Endothelial cell of umbilical vein (primary cell): ENCODE data around the gene CIRBP. TPM values are rescaled to one million over a fixed set of nuclear protein-coding genes. Genes with fewer than 3 reads are reported as not detected.
A peak's percentile ranks its signal among the peaks of the same experiment; 100 is the strongest.

Experiments used
- BruUV-seq: library from RNA; stranded (reverse); fragments of 400-500 nt; replicated peaks from 2 replicates; lab custom pipeline; 2021; lab: Mats Ljungman, UMichigan
- CTCF ChIA-PET: fragments of 300-600, 350-600 bp; sonication (Branson Sonifier 250); formaldehyde crosslinking; loops from one replicate; lab custom pipeline; 2021; ENCODE audit warnings: antibody characterized with exemption, inconsistent platforms; lab: Charles Lee
- POLR2A ChIA-PET: fragments of 300-600, 350-600 bp; sonication (Branson Sonifier 250); formaldehyde crosslinking; loops from one replicate; lab custom pipeline; 2021; ENCODE audit warnings: antibody characterized with exemption, inconsistent platforms; lab: Charles Lee
- DNase-seq: peaks from one replicate; pipeline ENCODE4 v3.0.0-alpha.2; 2011; ENCODE audit warnings: low read depth, low spot score
- FAIRE-seq: peaks from 2 replicates; lab custom pipeline; 2011; peaks lifted over from hg19 to GRCh38; lab: Jason Lieb, UNC
- H2AFZ ChIP-seq: 2 replicates; pipeline ENCODE4 v1.6.0; 2012; ENCODE audit warnings: low read depth, low read length, control low read depth, inconsistent platforms
- H3K27ac ChIP-seq: 2 replicates; pipeline ENCODE4 v1.5.1; 2011; ENCODE audit warnings: low read depth, mild to moderate bottlenecking, control low read depth, low read length, moderate library complexity; ENCODE audit not compliant: insufficient read depth
- H3K27me3 ChIP-seq, 2 experiments: 2 replicates each; pipeline versions ENCODE4 v1.6.0 to v1.6.1; 2011; ENCODE audit warnings: low read length in 2 of 2, mixed read lengths in 1 of 2; ENCODE audit not compliant: control insufficient read depth in 2 of 2, insufficient read depth in 2 of 2
- H3K36me3 ChIP-seq, 2 experiments: 2 replicates in 1 of 2; 3 replicates in 1 of 2; pipeline ENCODE4 v1.5.1; 2011; ENCODE audit warnings: low read length in 2 of 2, mild to moderate bottlenecking in 1 of 2, moderate library complexity in 1 of 2; ENCODE audit not compliant: control insufficient read depth in 2 of 2, insufficient read depth in 2 of 2; ENCODE audit errors: extremely low read depth in 1 of 2
- H3K4me1 ChIP-seq: 3 replicates; pipeline ENCODE4 v1.5.1; 2011; ENCODE audit warnings: mild to moderate bottlenecking, low read length; ENCODE audit not compliant: control insufficient read depth, insufficient read depth; ENCODE audit errors: extremely low read depth
- H3K4me2 ChIP-seq: 2 replicates; pipeline ENCODE4 v1.6.1; 2011; ENCODE audit warnings: low read length, control low read depth, mixed read lengths; ENCODE audit not compliant: insufficient read depth
- H3K4me3 ChIP-seq, 3 experiments: fragments of 200-600 bp in 1 of 3; sonication (generic), shearing (Covaris generic) in 1 of 3; replicated peaks in 1 of 3; 2 replicates each; pipeline ENCODE4 v1.5.1; 2011 to 2016; ENCODE audit warnings: control low read depth in 3 of 3, low read length in 3 of 3, mild to moderate bottlenecking in 2 of 3, inconsistent platforms in 1 of 3, low read depth in 1 of 3, moderate library complexity in 1 of 3; ENCODE audit not compliant: insufficient read depth in 1 of 3
- H3K79me2 ChIP-seq: 2 replicates; pipeline ENCODE4 v1.6.0; 2012; ENCODE audit warnings: low read length, inconsistent platforms; ENCODE audit not compliant: control insufficient read depth, insufficient read depth
- H3K9ac ChIP-seq: replicated peaks from 2 replicates; pipeline ENCODE3; 2011; ENCODE audit warnings: low read length, control low read depth; ENCODE audit not compliant: insufficient read depth; ENCODE audit errors: extremely low read depth
- H3K9me1 ChIP-seq: replicated peaks from 3 replicates; pipeline ENCODE4 v1.6.0; 2011; ENCODE audit warnings: mild to moderate bottlenecking, low read length; ENCODE audit not compliant: control insufficient read depth, insufficient read depth; ENCODE audit errors: extremely low read depth
- H3K9me3 ChIP-seq: replicated peaks from 2 replicates; pipeline ENCODE4 v1.5.1; 2012; ENCODE audit warnings: low read length, inconsistent platforms; ENCODE audit not compliant: control insufficient read depth, insufficient read depth
- H4K20me1 ChIP-seq: replicated peaks from 2 replicates; pipeline ENCODE3; 2011; ENCODE audit warnings: mild to moderate bottlenecking, low read length; ENCODE audit not compliant: control insufficient read depth, insufficient read depth; ENCODE audit errors: extremely low read depth
- EZH2 ChIP-seq: IDR thresholded peaks from 2 replicates; pipeline ENCODE4 v1.6.1; 2012; ENCODE audit warnings: borderline replicate concordance, low read depth, mild to moderate bottlenecking, moderate library complexity, low read length, inconsistent platforms; ENCODE audit not compliant: severe bottlenecking
- FOS ChIP-seq: IDR thresholded peaks from 2 replicates; pipeline ENCODE4 v1.6.1; 2011; ENCODE audit warnings: mild to moderate bottlenecking, low read length, moderate library complexity, borderline replicate concordance; ENCODE audit not compliant: insufficient read depth
- GATA2 ChIP-seq: IDR thresholded peaks from 2 replicates; pipeline ENCODE4 v1.7.0; 2011; ENCODE audit warnings: low read depth, mild to moderate bottlenecking, moderate library complexity, mixed read lengths, low read length; ENCODE audit not compliant: insufficient read length, insufficient read depth
- JUN ChIP-seq: IDR thresholded peaks from 2 replicates; pipeline ENCODE4 v1.6.1; 2011; ENCODE audit warnings: borderline replicate concordance, low read depth; ENCODE audit not compliant: insufficient read length, insufficient read depth
- MYC ChIP-seq: IDR thresholded peaks from one replicate; pipeline ENCODE4 v1.6.1; 2011; ENCODE audit warnings: mild to moderate bottlenecking, low read depth, low read length
- POLR2A ChIP-seq: IDR thresholded peaks from 2 replicates; pipeline ENCODE4 v1.6.1; 2012; ENCODE audit warnings: low read depth, mild to moderate bottlenecking, control low read depth, low read length
- POLR2AphosphoS5 ChIP-seq: IDR thresholded peaks from 2 replicates; pipeline ENCODE4 v1.6.1; 2012; ENCODE audit warnings: low read depth, mild to moderate bottlenecking, control low read depth, low read length, moderate library complexity; ENCODE audit not compliant: insufficient read depth
- dilution Hi-C: fragments of 300-500 bp; cut with MboI; formaldehyde crosslinking; loops from one replicate; pipeline ENCODE4 v1.15.0; 2019; ENCODE audit warnings: low sequenced_read_pairs; ENCODE audit not compliant: extremely low pct_ligation_motif_present
- intact Hi-C: fragments of 100-400 bp; cut with micrococcal nuclease; formaldehyde crosslinking; loops from one replicate; pipeline ENCODE4 v1.10.0; 2022
- polyA plus RNA-seq, 4 experiments: library from polyadenylated mRNA; depleted of rRNA in 3 of 4; stranded (reverse) in 3 of 4; unstranded in 1 of 4; fragments of >200 nt; gene quantifications; 2 replicates each; pipeline versions ENCODE4 v1.2.1 to v1.2.3, GENCODE V29; 2011 to 2012; ENCODE audit warnings: missing spikeins in 1 of 4
- total RNA-seq: library from RNA; stranded (reverse); gene quantifications from 2 replicates; pipeline ENCODE4 v1.2.3, GENCODE V29; 2021
- TF ChIP-seq, protein P1 (sequence below), 2 donors: IDR thresholded peaks; 1 replicate in 1 of 2; 2 replicates in 1 of 2; pipeline ENCODE4 v1.5.1; 2011; ENCODE audit warnings: low read length in 2 of 2, mild to moderate bottlenecking in 2 of 2, moderate library complexity in 2 of 2, control low read depth in 1 of 2, inconsistent platforms in 1 of 2, low read depth in 1 of 2; ENCODE audit not compliant: insufficient read depth in 1 of 2; ENCODE audit errors: extremely low read depth in 1 of 2
- TF ChIP-seq, protein P2 (sequence below): IDR thresholded peaks from 2 replicates; pipeline ENCODE4 v1.6.1; 2011; ENCODE audit not compliant: insufficient read depth, insufficient read length

Gene CIRBP
- total and polyA plus RNA-seq, 2 donors (not counting 3 experiments of a cell fraction or from before 2014, with no cell fraction given), result 225 to 439 TPM

DNA sequence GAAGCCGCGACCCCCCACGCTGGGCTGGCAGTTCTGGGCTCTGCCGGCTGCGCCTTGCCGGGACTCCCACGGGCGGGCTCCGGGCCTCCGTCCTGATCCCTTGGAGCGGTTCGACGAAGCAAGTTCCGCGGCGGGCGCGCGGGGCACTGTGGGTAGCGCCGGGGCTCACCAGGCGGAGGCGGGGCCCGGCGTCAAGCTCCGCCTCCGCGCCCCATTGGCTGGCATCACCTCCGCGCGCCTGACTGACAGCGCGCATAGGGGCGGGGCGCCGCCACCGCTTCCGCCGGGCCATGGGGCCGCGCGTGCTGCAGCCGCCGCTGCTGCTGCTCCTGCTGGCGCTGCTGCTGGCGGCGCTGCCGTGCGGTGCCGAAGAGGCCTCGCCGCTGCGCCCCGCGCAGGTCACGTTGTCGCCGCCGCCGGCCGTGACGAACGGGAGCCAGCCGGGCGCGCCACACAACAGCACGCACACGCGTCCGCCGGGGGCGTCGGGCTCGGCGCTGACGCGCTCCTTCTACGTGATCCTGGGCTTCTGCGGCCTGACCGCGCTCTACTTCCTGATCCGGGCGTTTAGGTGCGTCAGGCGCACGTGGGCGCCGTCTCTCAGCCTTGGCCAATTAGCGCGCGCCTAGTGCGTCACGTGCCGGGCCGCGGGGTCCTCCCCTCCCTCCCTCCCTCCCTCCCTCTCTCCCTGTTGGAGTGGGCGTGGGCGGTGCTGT lies 6.3 kb downstream of the CIRBP start, which contains the start of gene FAM174C:
Gene FAM174C, plus strand, starts transcription at position 271 of the 716 bp plus-strand sequence. Its CDS starts 20 bp downstream, at position 291.
- H3K79me2 ChIP-seq, result peaks cover 39% of the 10 kb centered on the region
- no peaks in the 10 kb centered on the region for H3K27me3 ChIP-seq
- no peaks in the 10 kb centered on the region for H4K20me1 ChIP-seq
- H3K4me1 ChIP-seq, result peaks cover 29% of the 10 kb centered on the region
- ChIA-PET POLR2A (interaction anchor here (1.0 kb wide), 1 partner anchor 31 kb away, joined by 4 read pairs; no protein-coding TSS in a partner anchor), CTCF (interaction anchor here (0.6 to 1.7 kb wide), 4 partner anchors 9 to 168 kb away, joined by 3 to 18 read pairs (median 6); no protein-coding TSS in a partner anchor)
- H2AFZ ChIP-seq, result peak within 1 kb of the TSS; percentile 72
- H3K9me3 ChIP-seq, result no peaks in the 10 kb centered on the region
- H3K9me1 ChIP-seq, result no peaks in the 10 kb centered on the region
- peak within 1 kb of the TSS; percentile 95 for H3K27ac ChIP-seq
- DNase-seq (peak; percentile 96), FAIRE-seq (peak; percentile 97)
- peaks cover 23 to 40% of the 10 kb centered on the region in 2 experiments for H3K36me3 ChIP-seq
- dilution Hi-C loops, result no loop called here
- no TSS peak for BruUV-seq
- peak within 1 kb of the TSS; percentile 93 for H3K9ac ChIP-seq
- intact Hi-C loops, result no loop called here
- H3K4me2 ChIP-seq, result peak within 1 kb of the TSS; percentile 74
- peak within 1 kb of the TSS; percentile 9 to 78 (median 53) for H3K4me3 ChIP-seq
- TF ChIP-seq POLR2A (peak; percentile 91), FOS (no peak), GATA2 (no peak), EZH2 (no peak), JUN (no peak), POLR2AphosphoS5 (peak; percentile 97), MYC (no peak)
- TF ChIP-seq, protein P1, sequence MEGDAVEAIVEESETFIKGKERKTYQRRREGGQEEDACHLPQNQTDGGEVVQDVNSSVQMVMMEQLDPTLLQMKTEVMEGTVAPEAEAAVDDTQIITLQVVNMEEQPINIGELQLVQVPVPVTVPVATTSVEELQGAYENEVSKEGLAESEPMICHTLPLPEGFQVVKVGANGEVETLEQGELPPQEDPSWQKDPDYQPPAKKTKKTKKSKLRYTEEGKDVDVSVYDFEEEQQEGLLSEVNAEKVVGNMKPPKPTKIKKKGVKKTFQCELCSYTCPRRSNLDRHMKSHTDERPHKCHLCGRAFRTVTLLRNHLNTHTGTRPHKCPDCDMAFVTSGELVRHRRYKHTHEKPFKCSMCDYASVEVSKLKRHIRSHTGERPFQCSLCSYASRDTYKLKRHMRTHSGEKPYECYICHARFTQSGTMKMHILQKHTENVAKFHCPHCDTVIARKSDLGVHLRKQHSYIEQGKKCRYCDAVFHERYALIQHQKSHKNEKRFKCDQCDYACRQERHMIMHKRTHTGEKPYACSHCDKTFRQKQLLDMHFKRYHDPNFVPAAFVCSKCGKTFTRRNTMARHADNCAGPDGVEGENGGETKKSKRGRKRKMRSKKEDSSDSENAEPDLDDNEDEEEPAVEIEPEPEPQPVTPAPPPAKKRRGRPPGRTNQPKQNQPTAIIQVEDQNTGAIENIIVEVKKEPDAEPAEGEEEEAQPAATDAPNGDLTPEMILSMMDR (IDR thresholded peaks at IDR 0.05; ENCODE audit: extremely low read depth in 1 of 2, insufficient read depth in 1 of 2, low read depth in 1 of 2, low read length in 2 of 2), result no peak
- TF ChIP-seq, protein P2, sequence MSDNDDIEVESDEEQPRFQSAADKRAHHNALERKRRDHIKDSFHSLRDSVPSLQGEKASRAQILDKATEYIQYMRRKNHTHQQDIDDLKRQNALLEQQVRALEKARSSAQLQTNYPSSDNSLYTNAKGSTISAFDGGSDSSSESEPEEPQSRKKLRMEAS, result peak; percentile 99
